GM19023 (cell line): Measurements from ENCODE around the gene NDUFA1.
"Not testable (repeated sequence)": the region's sequence is repeated elsewhere in the genome, so short reads cannot be mapped to it uniquely, and the experiment has no call there.

Source experiments
- ATAC-seq: cut with Tn5 transposase; IDR thresholded peaks from one replicate; pipeline ENCODE4 v1.9.1; 2021; ENCODE audit warnings: mild to moderate bottlenecking, moderate library complexity; ENCODE audit not compliant: unreplicated experiment

The NDUFA1 gene

GRCh38 chrX:119899125-119899524 lies 27.5 kb downstream of the NDUFA1 start:
- ATAC-seq, result no peak

- ATAC-seq, result no peak
Measured at GRCh38 chrX:119900976-119901375, 29.3 kb downstream of the NDUFA1 start.

- ATAC-seq, result no peak
Measured at GRCh38 chrX:119916310-119916709, 44.7 kb downstream of the NDUFA1 start.

- no peak for ATAC-seq
Measured at GRCh38 chrX:119917877-119918276, 46.2 kb downstream of the NDUFA1 start.

- no peak for ATAC-seq
Measured at GRCh38 chrX:119919835-119920585, 48.4 kb downstream of the NDUFA1 start.

GRCh38 chrX:119922391-119922790 lies 50.8 kb downstream of the NDUFA1 start:
- ATAC-seq, result not testable (repeated sequence)
